Thoracic aorta endothelial cell (primary cell): ENCODE measurements around the gene PROX1. TPM values are rescaled to one million over a fixed set of nuclear protein-coding genes. Genes with fewer than 3 reads are reported as not detected.

Source experiments
- total RNA-seq: library from RNA; depleted of rRNA; stranded (reverse); fragments of >200 nt; gene quantifications from 2 replicates; pipeline ENCODE4 v1.2.3, GENCODE V29; 2012

The PROX1 gene
- total RNA-seq: 0.53 and 2.1 TPM in 2 replicates

GRCh38 chr1:213987927-213988506 lies at the start of gene PROX1:
TSS of gene PROX1 (plus strand) at chr1:213987973. CDS start at chr1:213996536, 8,563 bp downstream.

